NCI-H748 (cell line): ENCODE data around the gene HRAS.
A peak's percentile ranks its signal among the peaks of the same experiment; 100 is the strongest.

Experiments
- DNase-seq: peaks from one replicate; lab custom pipeline; 2025; ENCODE audit not compliant: unreplicated experiment; lab: John Stamatoyannopoulos, UW

HRAS gene

GRCh38 chr11:514606-515005, 20.8 kb downstream of the HRAS start:
- no peak for DNase-seq

DNA sequence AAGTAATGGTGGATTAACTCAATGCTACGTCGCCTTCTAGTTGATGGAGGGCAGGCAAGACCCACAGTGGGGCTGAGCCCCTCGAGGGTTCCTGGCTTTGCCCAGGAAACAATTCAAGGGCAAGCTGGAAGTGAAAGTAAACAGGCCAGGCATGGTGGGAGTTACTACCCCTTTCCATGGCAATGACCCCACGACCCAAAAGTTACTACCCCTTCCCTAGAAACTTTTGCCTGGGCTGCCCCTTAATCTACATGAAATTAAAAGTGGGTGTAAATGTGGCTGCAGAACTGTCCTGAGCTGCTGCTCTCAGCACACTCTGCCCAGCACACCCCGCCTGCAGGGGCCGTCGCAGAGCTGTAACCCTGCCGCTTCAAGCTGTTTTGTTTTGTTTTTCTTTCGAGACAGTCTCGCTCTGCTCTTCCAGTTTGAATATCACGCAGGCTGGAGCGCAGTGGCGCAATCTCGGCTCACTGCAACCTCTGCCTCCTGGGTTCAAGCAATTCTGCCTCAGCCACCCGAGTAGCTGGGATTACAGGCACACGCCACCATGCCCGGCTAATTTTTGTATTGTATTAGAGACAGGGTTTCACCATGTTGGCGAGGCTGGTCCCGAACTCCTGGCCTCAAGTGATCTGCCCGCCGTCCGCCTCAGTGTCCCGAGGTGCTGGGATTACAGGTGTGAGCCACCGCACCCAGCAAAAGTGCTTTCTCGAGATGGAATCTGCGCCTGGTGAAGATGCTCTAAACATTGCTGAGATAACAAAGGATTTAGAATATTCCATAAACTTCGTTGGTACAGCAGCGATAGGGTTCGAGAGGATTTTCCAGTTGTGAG, 22.4 kb downstream of the HRAS start:
- DNase-seq = no peak

- no peak for DNase-seq
These were observed 26.4 kb downstream of the HRAS start for GRCh38 chr11:508956-509355.

- DNase-seq = peak; percentile 37
These were observed 27.5 kb downstream of the HRAS start for GRCh38 chr11:507727-508515.

DNA sequence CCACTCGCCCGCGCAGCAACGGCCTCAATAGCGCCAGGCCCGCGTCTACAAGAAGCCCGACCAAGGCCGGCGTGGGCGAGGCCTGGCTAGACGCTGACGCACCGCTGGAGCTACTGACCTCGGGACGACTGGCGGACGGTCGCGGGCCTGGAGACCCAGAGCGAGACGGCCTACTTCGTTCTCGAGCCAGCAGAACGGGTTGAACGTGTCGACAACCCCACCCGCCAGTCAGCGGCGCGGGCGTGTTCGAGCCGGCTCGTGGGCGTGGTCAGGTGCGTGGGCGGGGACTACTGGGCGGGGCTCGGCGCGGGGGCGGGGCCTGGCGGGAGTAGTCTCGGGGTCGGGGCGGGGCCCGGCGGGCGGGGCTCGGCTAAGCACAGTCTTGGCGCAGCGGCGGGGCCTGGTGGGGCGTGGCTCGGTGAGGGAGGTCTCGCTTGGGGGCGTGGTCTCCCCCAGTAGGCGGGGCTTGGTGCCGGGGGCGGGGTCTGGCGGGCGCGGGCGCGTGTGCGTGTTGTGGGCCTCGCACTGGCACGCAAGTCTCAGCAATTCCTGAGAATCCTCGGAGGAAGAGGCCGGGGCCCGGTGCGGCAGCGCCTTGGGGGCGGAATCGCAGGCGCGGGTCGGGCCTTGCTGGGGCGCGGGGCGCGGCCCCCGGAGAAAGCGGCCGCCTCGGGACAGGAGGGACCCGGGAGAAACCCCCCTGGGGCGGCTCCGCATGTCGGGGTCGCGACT, 28.2 kb downstream of the HRAS start, which contains the start of gene RNH1:
RNH1 (minus strand) TSS at position 248 of the 732 bp plus-strand sequence. CDS start 5,080 bp downstream, outside the sequence.
- peak; percentile 94 for DNase-seq

GRCh38 chr11:506238-506994, 29.0 kb downstream of the HRAS start:
- peak; percentile 97 for DNase-seq

DNA sequence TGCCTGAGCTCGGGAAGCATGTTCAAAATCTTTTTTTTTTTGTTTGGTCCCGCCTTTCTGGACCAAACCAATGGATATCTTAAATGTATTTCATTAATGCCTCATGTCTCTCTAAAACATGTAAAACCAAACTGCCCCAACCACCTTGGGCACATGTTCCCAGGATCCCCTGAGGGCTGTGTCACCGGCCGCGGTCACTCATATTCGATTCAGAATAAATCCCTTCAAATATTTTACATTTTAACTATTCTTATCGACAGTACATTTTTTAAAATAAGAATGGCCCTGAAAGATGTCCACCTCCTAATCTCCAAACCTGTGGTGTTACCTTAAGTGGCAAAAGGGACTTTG, 30.4 kb downstream of the HRAS start:
- no peak for DNase-seq

DNA sequence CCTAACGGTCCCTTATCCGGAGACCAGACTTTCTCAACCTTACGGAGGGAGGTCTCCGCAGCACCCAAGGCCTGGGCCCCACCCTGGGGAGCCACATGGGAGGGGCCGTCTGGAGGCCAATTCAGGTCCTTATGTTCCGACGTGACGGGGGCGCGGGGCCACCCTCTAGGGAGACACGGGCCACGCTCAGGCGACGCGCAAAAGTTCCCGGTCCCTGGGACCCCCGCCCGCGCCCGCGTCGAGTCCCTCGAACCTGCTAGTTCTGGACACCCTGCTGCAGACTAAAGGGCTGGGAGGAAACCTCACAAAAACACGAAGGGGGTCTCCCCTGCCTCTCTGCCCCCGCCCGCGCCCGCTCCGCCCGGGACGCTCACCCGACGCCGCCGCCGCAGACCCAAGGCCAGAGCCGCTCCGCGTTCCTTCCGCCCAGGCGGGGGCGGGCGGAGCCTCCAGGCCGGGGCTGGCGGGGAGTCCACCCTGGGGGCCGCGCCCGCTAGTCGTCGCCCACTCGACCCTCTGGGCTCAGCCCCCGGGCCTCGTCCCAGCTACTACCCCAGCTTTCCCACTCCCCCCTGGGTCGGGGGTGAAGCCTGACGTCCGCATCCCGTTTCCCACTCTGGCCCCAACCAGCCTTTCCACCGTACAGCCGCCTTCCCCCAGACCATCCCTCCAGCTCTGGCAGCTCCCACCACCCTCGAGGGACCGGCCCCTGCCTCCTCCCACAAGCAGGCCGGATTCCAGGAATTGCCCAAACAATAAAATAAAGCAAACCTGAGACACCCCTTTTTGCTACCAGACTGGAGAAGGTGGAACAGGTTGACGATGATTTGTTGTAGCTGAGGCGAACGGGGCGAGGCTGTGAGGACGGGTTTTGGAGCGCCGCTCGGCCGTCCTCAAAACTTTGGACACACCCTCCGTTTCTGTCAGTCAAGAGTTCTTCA, 31.1 kb downstream of the HRAS start:
- no peak for DNase-seq

DNA sequence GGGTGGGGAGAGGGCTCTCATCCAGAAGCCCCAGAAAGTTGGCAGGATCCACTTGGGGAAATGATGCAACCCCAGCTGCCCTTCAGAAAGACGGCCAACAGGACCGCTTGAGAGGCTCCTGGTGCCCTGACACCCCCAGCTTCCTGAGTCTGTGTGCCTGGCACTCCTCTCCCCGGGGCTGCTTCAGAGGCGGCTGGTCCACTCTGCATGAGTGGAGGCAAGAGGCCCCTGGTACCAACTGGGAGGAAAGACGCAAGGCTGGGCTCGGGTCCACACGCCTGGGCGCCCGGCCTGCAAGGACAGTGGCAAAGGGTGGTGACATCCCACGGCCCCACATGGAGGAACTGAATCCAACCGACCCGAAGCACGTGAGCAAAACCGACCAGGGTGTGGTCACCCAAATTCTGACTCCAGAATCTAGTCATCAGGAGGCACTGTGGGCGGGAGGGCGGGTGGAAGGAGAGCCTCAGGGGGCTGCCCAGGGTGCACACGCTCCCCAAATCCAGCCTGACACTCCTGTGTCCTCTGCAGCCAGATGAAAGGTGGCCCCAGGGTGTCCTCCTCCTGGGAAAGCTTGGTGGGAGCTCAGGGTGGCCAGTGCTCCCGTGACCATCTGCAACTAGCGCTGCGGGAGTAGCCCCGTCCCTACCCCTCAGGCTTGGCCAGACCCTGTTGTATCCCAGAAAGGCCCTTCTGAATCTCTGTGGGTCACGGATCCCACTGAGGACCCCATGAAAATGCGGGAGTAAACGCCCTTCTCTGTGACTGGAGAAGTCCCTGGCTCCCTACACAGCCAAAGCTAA, 32.0 kb downstream of the HRAS start:
- DNase-seq = no peak

- DNase-seq = no peak
These were observed 32.8 kb downstream of the HRAS start for GRCh38 chr11:502288-503178.

GRCh38 chr11:501683-502287, 33.6 kb downstream of the HRAS start:
- DNase-seq = no peak

GRCh38 chr11:501001-501682, 34.2 kb downstream of the HRAS start:
- DNase-seq = no peak

DNA sequence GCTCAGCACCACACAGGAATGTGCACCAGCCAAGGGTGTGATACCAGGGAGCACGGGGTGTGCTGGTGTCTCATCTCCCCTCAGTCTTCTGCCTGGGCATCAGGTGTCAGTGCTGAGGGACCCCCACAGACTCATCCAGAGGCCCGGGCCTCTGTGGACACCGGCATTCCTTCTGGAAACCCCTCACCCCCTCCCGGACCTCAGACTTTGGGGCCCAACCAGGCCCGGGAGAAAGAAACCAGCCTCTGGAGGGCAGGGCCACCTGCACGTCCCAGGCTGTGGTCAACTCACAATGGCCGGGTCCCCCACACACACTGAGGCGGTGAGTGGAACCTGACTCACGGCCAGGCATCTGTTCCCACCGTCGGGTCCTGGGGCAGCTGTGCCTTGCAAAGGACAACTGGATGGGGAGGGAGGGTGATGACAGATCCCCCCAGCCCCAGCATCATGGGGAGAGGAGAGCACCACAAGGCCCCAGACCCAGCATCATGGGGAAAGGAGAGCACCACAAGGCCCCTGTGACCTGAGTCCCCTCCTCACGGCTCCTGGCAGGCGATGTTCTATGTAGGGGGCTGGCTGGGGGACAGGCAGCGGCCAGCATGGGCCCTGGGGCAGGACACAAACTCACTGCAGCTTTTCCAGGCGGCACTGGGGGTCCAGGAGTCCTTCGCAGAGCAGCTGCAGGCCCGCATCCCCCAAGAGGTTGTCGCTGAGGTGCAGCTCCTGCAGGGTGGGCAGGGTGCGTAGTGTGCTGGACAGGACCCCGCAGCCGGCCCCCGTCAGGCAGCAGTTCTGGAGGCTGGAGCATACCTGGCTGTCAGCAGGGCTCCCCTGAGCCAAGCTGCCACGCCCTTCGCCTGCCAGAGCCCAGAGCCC, 35.9 kb downstream of the HRAS start:
- DNase-seq = no peak

DNA sequence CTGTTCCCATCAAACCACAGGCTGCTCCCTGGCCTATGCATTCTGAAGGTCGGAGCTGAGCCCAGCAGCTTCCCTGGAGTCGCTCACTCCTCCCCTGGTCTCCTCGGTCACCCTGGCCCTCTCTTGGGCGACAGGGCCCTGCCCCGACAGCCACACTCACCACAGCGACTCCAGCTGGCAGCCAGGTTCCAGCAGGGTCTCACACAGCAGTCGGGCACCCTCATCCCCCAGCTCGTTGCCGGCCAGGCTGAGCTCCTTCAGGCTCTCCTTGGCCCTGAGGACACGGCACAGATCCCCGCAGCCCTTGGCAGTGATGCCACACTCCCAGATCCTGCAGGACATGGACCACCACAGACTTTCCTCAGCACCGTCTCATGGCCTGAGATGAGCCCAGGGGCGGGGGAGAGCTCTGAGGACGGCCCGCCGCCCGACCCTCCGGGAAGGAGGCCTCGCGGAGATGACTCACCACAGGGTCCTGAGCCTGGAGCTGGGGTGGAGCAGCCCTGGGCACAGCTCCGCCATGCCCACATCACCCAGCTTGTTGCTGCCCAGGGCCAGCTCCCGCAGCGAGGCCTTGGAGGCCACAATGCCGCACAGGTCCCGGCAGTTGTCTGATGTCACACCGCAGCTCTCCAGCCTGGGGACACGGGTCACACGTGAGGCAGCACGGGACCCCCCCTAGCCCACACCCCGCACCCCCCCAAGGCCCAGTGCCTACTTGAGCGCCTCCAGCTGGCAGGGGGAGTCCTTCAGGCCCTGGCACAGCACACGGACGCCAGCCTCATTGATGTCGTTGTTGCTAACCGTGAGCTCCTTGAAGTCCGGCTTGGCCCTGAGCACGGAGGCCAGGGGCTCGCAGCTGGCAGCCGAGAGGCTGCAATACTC, 36.8 kb downstream of the HRAS start:
- no peak for DNase-seq
